NCI-H524 (cell line): Measurements from ENCODE around the gene ZNF221.

Experiments
- DNase-seq, 2 experiments: peaks; one replicate each; lab custom pipeline; 2025; lab: John Stamatoyannopoulos, UW

The ZNF221 gene

DNA sequence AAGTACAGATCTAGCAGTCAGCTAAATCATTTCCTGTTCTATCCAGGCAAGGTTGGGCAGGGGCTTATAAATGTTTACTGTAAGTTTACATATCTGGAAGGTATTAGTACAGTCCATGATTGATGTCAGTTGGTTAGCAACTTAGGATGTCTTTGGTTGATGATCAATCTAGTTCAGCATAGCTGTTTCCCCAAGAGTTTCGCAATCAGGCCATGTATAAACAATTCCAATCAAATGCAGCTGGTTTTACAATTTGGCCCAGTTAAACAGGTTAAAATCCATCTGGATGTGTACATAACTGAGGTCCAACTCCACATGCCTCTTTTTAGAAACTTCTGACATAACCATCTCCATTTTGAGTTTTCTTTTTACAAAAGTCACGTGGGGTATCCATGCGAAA lies 6.9 kb downstream of the ZNF221 start:
- no peak for DNase-seq

DNA sequence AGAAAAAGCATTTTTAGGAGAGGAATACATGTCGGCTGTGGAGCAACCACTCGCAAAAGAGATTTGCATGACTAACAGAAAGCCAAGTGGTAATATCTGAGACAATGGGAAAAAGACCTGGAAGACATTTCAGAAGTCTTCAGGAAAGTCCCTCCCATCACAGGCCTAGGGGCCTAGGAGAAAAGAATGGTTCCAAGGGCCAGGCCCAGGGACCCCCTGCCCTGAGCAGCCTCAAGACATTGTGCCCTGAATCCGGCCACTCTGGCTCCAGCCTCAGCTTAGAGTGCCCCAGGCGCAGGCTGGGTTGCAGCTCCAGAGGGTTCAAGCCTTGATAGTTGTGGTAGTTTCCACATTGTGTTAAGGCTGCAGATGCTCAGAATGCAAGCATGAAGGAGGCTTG lies 9.4 kb downstream of the ZNF221 start:
- DNase-seq = no peak

DNA sequence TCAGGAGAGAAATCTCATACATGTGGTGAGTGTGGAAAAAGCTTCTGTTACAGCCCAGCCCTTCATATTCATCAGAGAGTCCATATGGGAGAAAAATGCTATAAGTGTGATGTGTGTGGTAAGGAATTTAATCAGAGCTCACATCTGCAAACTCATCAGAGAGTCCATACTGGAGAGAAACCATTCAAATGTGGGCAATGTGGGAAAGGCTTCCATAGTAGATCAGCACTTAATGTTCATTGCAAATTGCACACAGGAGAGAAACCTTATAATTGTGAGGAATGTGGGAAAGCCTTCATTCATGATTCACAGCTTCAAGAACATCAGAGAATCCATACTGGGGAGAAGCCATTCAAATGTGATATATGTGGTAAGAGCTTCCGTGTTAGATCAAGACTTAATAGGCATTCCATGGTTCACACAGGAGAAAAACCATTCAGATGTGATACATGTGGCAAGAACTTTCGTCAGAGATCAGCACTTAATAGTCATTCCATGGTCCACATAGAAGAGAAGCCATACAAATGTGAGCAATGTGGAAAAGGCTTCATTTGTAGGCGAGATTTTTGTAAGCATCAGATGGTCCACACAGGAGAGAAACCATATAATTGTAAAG lies 15.2 kb downstream of the ZNF221 start:
- DNase-seq = no peak

DNA sequence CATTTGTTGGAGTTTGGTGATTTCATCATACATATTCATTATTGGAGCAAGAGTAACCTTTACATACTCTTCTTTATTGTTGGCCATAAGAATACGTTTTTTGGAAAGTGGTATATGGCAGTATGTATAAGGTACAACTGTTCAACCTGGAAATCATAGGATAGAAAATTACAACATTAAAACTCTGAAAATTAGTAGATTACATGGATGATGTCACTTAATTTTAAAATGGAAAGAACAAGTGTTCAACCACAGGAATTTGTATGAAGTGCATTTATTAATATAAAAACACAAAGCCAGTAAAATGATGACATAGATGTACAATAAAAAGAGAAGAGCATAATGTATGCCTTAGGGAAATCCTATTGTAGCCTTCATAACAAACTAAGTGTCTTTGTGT lies 25.7 kb downstream of the ZNF221 start:
- no peak for DNase-seq

DNA sequence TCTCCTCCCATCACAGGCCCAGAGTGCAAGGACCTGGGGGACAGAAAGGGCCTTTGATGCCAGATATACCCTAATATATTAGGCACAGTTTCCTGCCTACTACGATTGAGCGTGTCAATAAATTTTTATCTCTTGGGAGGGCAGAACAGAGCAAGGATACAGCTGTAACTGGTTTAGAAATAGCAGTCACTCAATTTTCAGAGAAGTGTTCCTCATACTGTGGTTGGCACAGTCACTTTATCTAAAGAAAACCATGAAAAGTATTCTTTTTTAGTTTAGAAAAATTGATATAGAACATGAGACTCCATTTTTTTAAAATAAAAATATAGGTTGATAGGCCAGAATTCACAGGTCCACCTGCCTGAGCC lies 32.5 kb downstream of the ZNF221 start:
- DNase-seq = no peak

DNA sequence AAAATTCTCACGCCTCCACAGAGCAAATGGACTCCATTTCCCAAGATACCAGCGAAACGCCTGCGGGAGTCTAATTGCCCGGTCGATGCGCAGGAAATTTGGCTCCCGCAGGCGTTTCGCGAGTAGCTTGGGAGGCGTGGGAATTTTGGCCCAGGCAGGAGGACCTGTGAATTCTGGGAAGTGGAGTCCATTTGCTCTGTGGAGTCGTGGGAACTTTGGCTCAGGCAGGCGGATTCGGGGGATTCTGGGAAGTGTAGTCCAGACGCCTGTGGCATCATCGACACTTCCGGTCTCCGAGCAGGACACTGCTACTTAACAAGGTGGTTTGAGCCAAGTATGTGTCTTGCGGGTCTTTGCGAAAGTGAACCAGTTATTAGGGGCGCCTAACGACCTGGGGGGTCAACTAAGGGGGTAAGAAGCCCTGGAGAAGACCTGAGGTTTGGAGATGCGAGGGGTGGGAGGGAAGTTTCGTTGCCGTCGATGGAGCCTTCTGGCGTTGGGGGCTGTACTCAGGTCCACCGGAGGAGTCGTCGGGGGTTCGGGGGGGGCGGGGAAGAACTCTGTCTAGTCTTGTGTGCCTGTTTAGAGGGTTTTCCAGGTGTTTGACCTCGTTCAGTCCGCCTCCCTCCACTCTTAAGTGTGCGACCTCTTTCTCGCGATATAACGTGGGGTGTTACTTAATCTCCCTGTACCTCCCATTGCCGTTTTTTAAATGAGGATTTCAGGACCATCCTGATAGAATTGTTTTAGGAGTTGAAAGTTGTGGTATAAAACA lies 33.1 kb downstream of the ZNF221 start, which contains the start of gene ZNF155:
TSS of gene ZNF155 (plus strand) at position 277 of the 775 bp plus-strand sequence. CDS start 4,356 bp downstream, outside the sequence.
- DNase-seq = peak; percentile 97 to 98

GRCh38 chr19:43984687-43985000 lies 33.6 kb downstream of the ZNF221 start:
- DNase-seq = peak in 1 of 2 experiments; percentile 9

DNA sequence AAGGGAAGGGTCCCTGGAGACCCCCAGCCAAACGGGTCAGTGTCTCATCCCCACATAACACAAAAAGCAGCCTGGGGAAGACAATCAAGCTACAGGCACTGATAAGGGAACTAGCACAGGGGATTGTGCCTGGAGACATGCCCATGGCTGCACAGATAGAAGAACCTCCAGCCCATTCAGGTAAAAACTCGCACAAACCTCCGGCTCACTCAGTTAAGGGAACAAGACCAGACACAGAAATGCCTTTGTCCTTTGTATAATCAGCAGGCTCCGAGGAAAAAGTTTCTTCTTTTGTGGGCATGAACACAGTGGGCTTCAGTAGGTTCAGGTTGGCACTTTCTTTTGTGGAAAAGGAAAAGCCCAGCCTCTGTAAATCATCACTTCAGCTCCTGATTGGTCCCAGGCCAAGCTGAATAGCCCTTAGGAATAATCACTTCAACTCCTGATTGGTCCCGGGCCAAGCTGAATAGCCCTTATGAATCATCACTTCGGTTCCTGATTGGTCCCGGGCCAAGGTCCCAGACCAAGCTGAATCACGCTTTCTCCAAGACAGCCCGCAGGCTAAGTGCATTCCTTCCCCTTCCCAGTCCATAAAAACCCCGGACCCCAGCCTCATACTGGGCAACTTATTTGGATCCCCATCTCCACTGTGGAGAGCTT lies 46.7 kb downstream of the ZNF221 start:
- DNase-seq = no peak

GRCh38 chr19:44002212-44002565 lies 51.2 kb downstream of the ZNF221 start:
- no peak for DNase-seq

DNA sequence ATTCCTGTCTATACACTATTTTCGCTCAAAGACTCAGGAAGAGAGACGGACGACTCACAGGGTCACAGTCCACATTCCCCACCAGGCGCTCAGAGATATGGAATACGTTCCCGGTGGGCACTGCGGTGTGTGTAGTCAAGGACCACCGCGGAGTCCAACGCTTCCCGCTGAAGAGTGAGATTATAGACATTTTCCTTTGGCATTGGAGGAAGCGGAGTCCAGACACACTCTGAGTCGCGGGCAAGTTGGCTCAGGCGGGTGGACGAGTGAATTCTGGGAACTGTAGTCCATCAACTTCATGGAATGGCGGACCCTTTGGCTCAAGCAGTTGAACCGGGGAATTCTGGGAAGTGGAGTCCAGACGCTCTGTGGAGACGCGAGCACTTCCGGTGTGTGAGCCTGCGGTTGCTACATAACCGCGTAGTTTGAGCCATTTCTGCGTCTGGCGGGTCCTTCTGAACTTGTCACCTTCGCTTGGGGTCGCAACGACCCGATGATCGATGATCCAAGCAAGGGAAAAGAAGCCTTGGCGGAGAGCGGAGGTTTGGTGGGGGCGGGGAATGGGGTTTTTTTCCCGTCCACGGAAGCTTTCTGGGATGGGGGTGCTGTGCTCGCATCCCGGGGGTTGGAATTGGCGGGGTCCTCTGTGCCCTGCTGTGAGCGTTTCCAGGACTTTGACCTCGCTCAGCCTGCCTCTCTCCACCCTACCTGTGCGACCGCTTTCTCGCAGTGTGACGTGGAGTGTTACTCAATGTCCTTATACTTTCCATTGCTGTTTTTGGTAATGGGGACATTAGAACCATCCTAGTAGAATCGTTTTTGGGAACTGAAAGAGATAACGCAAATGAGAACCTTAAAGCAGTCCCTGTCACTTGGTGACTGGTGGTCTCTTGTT lies 51.8 kb downstream of the ZNF221 start, which contains the start of gene ZNF230:
TSS of gene ZNF230 (plus strand) at position 392 of the 895 bp plus-strand sequence. CDS start 4,122 bp downstream, outside the sequence.
- peak; percentile 85 to 94 for DNase-seq

- DNase-seq = peak in 1 of 2 experiments; percentile 7
Observed at GRCh38 chr19:44003461-44004009, 52.5 kb downstream of the ZNF221 start.

- DNase-seq = no peak
Observed at GRCh38 chr19:44005973-44006372, 54.9 kb downstream of the ZNF221 start.

DNA sequence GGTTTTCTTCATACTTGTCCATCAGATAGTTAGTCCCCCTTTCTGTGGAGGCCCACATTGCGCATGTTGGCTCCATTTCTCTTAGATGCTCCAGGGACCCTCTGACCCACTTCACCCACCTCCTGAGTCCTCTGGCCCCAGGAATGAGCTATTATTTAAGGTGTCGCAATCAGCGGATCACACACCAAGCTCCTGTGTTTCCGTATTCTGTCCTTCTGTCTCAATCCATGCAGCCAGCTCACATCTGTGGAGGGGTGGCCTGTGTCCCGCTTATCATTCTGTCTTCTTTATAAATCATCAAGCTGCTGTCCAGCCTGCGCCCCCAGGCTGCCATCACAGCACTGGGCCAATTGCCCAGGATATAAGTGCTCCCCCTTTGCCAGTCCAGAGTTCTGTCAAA lies 56.4 kb downstream of the ZNF221 start:
- no peak for DNase-seq

DNA sequence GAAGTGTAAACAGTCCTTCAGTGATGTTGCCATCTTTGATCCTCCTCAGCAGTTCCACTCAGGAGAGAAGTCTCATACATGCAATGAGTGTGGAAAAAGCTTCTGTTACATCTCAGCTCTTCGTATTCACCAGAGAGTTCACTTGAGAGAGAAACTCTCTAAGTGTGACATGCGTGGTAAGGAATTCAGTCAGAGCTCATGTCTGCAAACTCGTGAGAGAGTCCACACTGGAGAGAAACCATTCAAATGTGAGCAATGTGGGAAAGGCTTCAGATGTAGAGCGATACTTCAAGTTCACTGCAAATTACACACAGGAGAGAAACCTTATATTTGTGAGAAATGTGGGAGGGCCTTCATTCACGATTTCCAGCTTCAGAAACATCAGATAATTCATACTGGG lies 59.4 kb downstream of the ZNF221 start:
- DNase-seq = no peak
